ENCODE data around the gene FOXK2.
"Not testable (repeated sequence)": the region's sequence is repeated elsewhere in the genome, so short reads cannot be mapped to it uniquely, and the experiment has no call there.

Gene FOXK2

DNA sequence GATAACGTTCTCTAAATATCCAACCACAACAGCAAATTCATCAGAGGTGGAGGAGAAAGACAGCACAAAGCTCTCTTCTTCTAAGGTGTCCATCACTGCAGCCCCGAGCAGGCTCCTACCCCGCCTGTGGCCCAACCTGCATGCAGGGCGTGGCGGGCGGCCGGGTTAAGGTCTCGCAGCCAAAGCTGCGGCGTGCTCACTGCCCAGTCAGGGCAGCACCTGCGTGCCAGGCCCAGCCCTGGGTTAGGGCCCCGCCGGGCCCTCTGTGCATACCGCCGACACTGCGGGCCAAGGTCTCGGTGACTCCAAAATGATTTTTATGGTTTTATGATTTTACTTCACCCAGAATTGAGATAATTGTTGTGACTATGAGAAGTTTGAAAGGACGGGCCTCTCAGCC, 57.8 kb downstream of the FOXK2 start:
- H3K4me3 ChIP-seq (ENCODE audit: low read depth, low read length), result no peak overlapping the region
- TF ChIP-seq, protein P1, sequence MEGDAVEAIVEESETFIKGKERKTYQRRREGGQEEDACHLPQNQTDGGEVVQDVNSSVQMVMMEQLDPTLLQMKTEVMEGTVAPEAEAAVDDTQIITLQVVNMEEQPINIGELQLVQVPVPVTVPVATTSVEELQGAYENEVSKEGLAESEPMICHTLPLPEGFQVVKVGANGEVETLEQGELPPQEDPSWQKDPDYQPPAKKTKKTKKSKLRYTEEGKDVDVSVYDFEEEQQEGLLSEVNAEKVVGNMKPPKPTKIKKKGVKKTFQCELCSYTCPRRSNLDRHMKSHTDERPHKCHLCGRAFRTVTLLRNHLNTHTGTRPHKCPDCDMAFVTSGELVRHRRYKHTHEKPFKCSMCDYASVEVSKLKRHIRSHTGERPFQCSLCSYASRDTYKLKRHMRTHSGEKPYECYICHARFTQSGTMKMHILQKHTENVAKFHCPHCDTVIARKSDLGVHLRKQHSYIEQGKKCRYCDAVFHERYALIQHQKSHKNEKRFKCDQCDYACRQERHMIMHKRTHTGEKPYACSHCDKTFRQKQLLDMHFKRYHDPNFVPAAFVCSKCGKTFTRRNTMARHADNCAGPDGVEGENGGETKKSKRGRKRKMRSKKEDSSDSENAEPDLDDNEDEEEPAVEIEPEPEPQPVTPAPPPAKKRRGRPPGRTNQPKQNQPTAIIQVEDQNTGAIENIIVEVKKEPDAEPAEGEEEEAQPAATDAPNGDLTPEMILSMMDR (IDR thresholded peaks at IDR 0.05; ENCODE audit: insufficient read depth, low read depth, low read length, missing control alignments), result no peak
- no peak for DNase-seq (ENCODE audit: low read depth)

DNA sequence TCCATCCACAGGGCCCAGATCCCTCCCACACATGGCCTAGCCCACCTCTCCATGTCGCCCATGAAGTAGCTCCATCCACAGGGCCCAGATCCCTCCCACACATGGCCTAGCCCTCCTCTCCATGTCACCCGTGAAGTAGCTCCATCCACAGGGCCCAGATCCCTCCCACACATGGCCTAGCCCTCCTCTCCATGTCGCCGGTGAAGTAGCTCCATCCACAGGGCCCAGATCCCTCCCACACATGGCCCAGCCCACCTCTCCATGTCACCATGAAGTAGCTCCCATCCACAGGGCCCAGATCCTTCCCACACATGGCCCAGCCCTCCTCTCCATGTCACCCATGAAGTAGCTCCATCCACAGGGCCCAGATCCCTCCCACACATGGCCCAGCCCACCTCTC, 60.4 kb downstream of the FOXK2 start:
- H3K4me3 ChIP-seq (ENCODE audit: low read depth, low read length); DNase-seq (ENCODE audit: low read depth): not testable (repeated sequence)

DNA sequence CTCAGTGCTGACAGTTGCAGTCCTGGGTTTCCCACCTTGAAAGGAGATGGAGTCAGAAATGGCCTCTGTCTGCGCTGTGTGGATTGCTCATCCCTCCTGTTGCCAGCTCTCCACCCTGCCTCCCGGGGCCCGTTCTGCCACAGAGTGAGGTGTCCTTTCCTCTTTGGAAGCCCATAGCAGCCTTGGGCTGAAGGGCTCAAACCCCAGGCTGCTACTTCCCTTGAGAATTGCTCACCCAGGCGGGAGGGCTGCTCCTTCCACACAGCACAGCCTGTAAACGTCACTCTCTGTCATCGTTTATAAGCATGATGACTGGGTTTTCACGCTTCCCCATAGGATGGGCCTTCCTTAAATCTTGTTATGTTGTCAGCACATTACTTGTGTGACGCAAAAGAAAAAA, 62.7 kb downstream of the FOXK2 start:
- no peak for DNase-seq (ENCODE audit: low read depth)
- TF ChIP-seq, protein P1 (IDR thresholded peaks at IDR 0.05; ENCODE audit: insufficient read depth, low read depth, low read length, missing control alignments), result no peak
- H3K4me3 ChIP-seq (ENCODE audit: low read depth, low read length), result no peak overlapping the region

DNA sequence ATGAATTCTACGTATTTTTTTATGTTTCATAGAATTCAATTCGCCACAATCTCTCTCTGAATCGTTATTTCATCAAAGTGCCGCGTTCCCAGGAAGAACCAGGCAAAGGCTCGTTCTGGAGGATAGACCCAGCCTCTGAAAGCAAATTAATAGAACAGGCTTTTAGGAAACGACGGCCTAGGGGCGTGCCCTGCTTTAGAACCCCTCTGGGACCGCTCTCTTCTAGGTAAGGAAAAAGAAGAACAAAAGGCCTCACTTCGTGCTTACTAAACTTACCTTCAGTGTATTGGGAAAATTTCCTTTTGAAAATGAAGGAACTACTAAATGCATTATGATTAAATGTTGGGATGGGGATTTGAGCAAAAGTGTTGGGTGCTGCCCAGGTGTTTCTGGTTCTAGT, 63.2 kb downstream of the FOXK2 start:
- TF ChIP-seq, protein P1 (IDR thresholded peaks at IDR 0.05; ENCODE audit: insufficient read depth, low read depth, low read length, missing control alignments), result no peak
- DNase-seq (ENCODE audit: low read depth), result no peak
- H3K4me3 ChIP-seq (ENCODE audit: low read depth, low read length), result no peak overlapping the region

DNA sequence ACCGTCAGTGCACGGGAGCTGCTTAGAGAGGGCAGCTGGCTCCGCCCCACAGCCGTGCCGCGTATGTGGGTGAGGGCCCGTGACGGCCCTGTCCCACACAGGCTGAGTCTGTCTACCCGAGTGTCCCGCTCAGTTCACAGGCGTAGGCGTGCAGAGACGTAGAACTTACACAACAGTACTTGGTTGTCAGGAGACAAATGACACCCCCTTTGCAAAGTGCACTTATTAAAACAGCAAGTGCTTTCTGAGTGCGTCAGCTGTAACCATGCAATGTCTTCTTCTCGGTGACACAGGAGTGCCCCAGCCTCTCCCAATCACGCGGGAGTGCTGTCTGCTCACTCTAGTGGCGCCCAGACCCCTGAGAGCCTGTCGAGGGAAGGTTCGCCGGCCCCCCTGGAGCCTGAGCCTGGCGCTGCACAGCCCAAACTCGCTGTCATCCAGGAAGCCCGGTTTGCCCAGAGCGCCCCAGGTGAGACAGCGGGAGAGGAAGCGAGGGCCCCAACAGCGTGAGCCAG, 64.2 kb downstream of the FOXK2 start:
- no peak for DNase-seq (ENCODE audit: low read depth)
- no peak overlapping the region for H3K4me3 ChIP-seq (ENCODE audit: low read depth, low read length)
- TF ChIP-seq, protein P1 (IDR thresholded peaks at IDR 0.05; ENCODE audit: insufficient read depth, low read depth, low read length, missing control alignments), result no peak

DNA sequence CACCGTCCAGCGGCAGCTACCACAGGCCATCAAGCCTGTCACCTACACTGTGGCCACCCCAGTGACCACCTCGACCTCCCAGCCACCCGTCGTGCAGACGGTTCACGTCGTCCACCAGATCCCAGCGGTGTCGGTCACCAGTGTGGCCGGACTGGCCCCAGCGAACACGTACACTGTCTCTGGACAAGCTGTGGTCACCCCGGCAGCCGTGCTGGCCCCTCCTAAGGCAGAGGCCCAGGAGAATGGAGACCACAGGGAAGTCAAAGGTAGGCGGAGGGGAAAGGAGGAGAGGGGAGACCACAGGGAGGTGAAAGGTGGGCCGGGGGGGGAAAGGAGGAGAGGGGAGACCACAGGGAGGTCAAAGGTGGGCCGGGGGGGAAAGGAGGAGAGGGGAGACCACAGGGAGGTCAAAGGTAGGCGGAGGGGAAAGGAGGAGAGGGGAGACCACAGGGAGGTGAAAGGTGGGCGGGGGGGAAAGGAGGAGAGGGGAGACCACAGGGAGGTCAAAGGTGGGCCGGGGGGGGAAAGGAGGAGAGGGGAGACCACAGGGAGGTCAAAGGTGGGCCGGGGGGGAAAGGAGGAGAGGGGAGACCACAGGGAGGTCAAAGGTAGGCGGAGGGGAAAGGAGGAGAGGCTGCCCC, 66.5 kb downstream of the FOXK2 start:
- DNase-seq (ENCODE audit: low read depth); H3K4me3 ChIP-seq (ENCODE audit: low read depth, low read length): not testable (repeated sequence)

DNA sequence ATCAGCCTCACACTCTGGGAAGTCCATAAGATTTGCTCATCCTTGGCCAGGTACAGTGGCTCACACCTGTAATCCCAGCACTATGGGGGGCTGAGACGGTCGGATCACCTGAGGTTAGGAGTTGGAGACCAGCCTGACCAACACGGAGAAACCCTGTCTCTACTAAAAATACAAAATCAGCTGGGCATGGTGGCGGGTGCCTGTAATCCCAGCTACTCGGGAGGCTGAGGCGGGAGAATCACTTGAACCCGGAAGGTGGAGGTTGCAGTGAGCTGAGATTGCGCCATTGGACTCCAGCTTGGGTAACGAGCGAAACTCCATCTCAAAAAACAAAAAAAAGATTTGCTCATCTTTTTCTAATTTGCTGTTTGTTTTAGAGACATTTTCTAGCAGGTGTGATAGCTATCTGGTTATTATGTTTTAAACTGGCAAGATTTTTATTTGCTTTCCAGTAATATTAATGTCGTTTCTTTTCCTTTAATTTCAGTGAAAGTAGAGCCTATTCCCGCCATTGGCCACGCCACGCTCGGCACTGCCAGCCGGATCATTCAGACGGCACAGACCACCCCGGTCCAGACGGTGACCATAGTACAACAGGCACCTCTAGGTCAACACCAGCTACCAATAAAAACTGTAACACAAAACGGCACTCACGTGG, 67.2 kb downstream of the FOXK2 start:
- TF ChIP-seq, protein P1 (IDR thresholded peaks at IDR 0.05; ENCODE audit: insufficient read depth, low read depth, low read length, missing control alignments), result no peak
- no peak overlapping the region for H3K4me3 ChIP-seq (ENCODE audit: low read depth, low read length)

More for the DNA sequence above, 67.2 kb downstream of the FOXK2 start:
- DNase-seq (ENCODE audit: low read depth), result no peak
